Chondrocyte (in vitro differentiated cells): Measurements from ENCODE around the gene ACSS2. TPM values are rescaled to one million over a fixed set of nuclear protein-coding genes. Genes with fewer than 3 reads are reported as not detected.

ENCODE experiments used
- DNase-seq: peaks from one replicate; pipeline ENCODE4 v3.0.0; 2021; ENCODE audit warnings: mixed read lengths, low spot score
- H3K27ac Mint-ChIP-seq: one replicate; pipeline ENCODE4 v1.8.0; 2021; ENCODE audit warnings: mild to moderate bottlenecking, moderate library complexity, mixed read lengths; ENCODE audit not compliant: unreplicated experiment
- H3K27me3 Mint-ChIP-seq: 2 replicates; pipeline ENCODE4 v1.8.0; 2021; ENCODE audit warnings: low read depth, mixed read lengths
- H3K36me3 Mint-ChIP-seq: 2 replicates; pipeline ENCODE4 v1.8.0; 2021; ENCODE audit warnings: low read depth, mixed read lengths
- H3K4me1 Mint-ChIP-seq: 2 replicates; pipeline ENCODE4 v1.8.0; 2021; ENCODE audit warnings: low read depth, mild to moderate bottlenecking, mixed read lengths
- H3K4me3 Mint-ChIP-seq: one replicate; pipeline ENCODE4 v1.8.0; 2021; ENCODE audit warnings: mild to moderate bottlenecking, moderate library complexity, mixed read lengths; ENCODE audit not compliant: unreplicated experiment
- H3K9me3 Mint-ChIP-seq: 2 replicates; pipeline ENCODE4 v1.8.0; 2021; ENCODE audit warnings: low read depth, mixed read lengths
- CTCF ChIP-seq: fragments of 200-600 bp; sonication (generic); IDR thresholded peaks from 2 replicates; pipeline ENCODE4 v1.5.0; 2021; ENCODE audit warnings: antibody characterized with exemption, mild to moderate bottlenecking, moderate library complexity
- total RNA-seq: library from RNA; stranded (reverse); gene quantifications from 3 replicates; pipeline ENCODE4 v1.2.1, GENCODE V29; 2021

The ACSS2 gene
- total RNA-seq, 1 donor from 2014 or later: 31.8 TPM

GRCh38 chr20:34941226-34941625, 64.8 kb downstream of the ACSS2 start:
- H3K9me3 Mint-ChIP-seq: no peaks in the 10 kb centered on the region
- H3K4me3 Mint-ChIP-seq: no peak overlapping the region
- H3K4me1 Mint-ChIP-seq: no peaks in the 10 kb centered on the region
- DNase-seq: no peak
- TF ChIP-seq CTCF: no peak
- no peaks in the 10 kb centered on the region for H3K27me3 Mint-ChIP-seq
- peaks cover 56% of the 10 kb centered on the region for H3K36me3 Mint-ChIP-seq
- no peak overlapping the region for H3K27ac Mint-ChIP-seq

- no peak for TF ChIP-seq CTCF
- peaks cover 54% of the 10 kb centered on the region for H3K36me3 Mint-ChIP-seq
- H3K27me3 Mint-ChIP-seq: no peaks in the 10 kb centered on the region
- no peak for DNase-seq
- no peaks in the 10 kb centered on the region for H3K4me1 Mint-ChIP-seq
- no peaks in the 10 kb centered on the region for H3K9me3 Mint-ChIP-seq
- H3K4me3 Mint-ChIP-seq: no peak overlapping the region
- no peak overlapping the region for H3K27ac Mint-ChIP-seq
Observed at GRCh38 chr20:34942301-34942700, 65.9 kb downstream of the ACSS2 start.

- H3K4me3 Mint-ChIP-seq: no peak overlapping the region
- peaks cover 45% of the 10 kb centered on the region for H3K36me3 Mint-ChIP-seq
- TF ChIP-seq CTCF: no peak
- H3K27me3 Mint-ChIP-seq: no peaks in the 10 kb centered on the region
- no peaks in the 10 kb centered on the region for H3K4me1 Mint-ChIP-seq
- no peak overlapping the region for H3K27ac Mint-ChIP-seq
- H3K9me3 Mint-ChIP-seq: no peaks in the 10 kb centered on the region
- DNase-seq: no peak
Observed at GRCh38 chr20:34943808-34944567, 67.6 kb downstream of the ACSS2 start.

GRCh38 chr20:34945315-34946077, 69.1 kb downstream of the ACSS2 start:
- Mint-ChIP-seq H3K4me3 (no peak overlapping the region), H3K9me3 (no peaks in the 10 kb centered on the region), H3K4me1 (no peaks in the 10 kb centered on the region), H3K27me3 (no peaks in the 10 kb centered on the region), H3K36me3 (peaks cover 47% of the 10 kb centered on the region), H3K27ac (no peak overlapping the region)
- no peak for TF ChIP-seq CTCF
- DNase-seq: no peak

GRCh38 chr20:34946661-34947060, 70.2 kb downstream of the ACSS2 start:
- Mint-ChIP-seq H3K4me1 (no peaks in the 10 kb centered on the region), H3K4me3 (no peak overlapping the region), H3K36me3 (peaks cover 44% of the 10 kb centered on the region), H3K9me3 (no peaks in the 10 kb centered on the region), H3K27me3 (no peaks in the 10 kb centered on the region), H3K27ac (no peak overlapping the region)
- no peak for TF ChIP-seq CTCF
- no peak for DNase-seq
